HEK293 (cell line): ENCODE data around the gene PPARG.

Experiments
- CTCF ChIA-PET: fragments of 350-600 bp; formaldehyde crosslinking; extraction: SDS; loops from one replicate; lab custom pipeline; 2021; ENCODE audit warnings: antibody characterized with exemption; lab: Yijun Ruan, JAX
- POLR2A ChIA-PET: fragments of 300-600 bp; formaldehyde crosslinking; extraction: SDS; loops from one replicate; lab custom pipeline; 2020; ENCODE audit warnings: antibody characterized with exemption, inconsistent platforms; lab: Yijun Ruan, JAX
- H3K27ac ChIP-seq: fragments of 200-500 bp; sonication (Bioruptor generic); 2 replicates; pipeline ENCODE4 v1.5.1; 2014; ENCODE audit warnings: low read depth, low read length, control low read depth, inconsistent platforms; ENCODE audit errors: extremely low read depth
- H3K36me3 ChIP-seq, 2 experiments: fragments of 200-500 bp in 1 of 2; sonication (Bioruptor generic) in 1 of 2; 1 replicate in 1 of 2; 2 replicates in 1 of 2; pipeline ENCODE4 v1.5.1; 2014 to 2017; ENCODE audit warnings: inconsistent platforms in 2 of 2, low read length in 2 of 2; ENCODE audit not compliant: control insufficient read depth in 2 of 2, insufficient read depth in 1 of 2
- H3K4me1 ChIP-seq: fragments of 200-500 bp; sonication (Bioruptor generic); 2 replicates; pipeline ENCODE4 v1.5.1; 2014; ENCODE audit warnings: mild to moderate bottlenecking, low read length, inconsistent platforms; ENCODE audit not compliant: control insufficient read depth, insufficient read depth
- H3K4me3 ChIP-seq: 2 replicates; pipeline ENCODE4 v1.5.1; 2011; ENCODE audit warnings: low read depth, mild to moderate bottlenecking, control low read depth, low read length, moderate library complexity
- H3K9me3 ChIP-seq: fragments of 200-500 bp; sonication (Bioruptor generic); 2 replicates; pipeline ENCODE4 v1.5.1; 2014; ENCODE audit warnings: low read depth, low read length, inconsistent platforms; ENCODE audit not compliant: control insufficient read depth, insufficient read depth
- CTCF ChIP-seq: fragments of 450-650 bp; formaldehyde crosslinking; IDR thresholded peaks from 2 replicates; pipeline ENCODE4 v1.5.1; 2016; ENCODE audit warnings: missing biosample characterization, missing genetic modification characterization
- ELK4 ChIP-seq: IDR thresholded peaks from 2 replicates; pipeline ENCODE4 v1.6.1; 2011; ENCODE audit warnings: mild to moderate bottlenecking, low read depth, low read length, borderline replicate concordance
- GLIS1 ChIP-seq: fragments of 450-650 bp; formaldehyde crosslinking; IDR thresholded peaks from 2 replicates; pipeline ENCODE4 v1.5.1; 2016; ENCODE audit warnings: missing biosample characterization, missing genetic modification characterization
- PBX3 ChIP-seq: sonication (generic); formaldehyde crosslinking; IDR thresholded peaks from 2 replicates; pipeline ENCODE4 v1.8.1; 2022; ENCODE audit warnings: mild to moderate bottlenecking, moderate library complexity, missing genetic modification reagents
- REPIN1 ChIP-seq: fragments of 450-650 bp; formaldehyde crosslinking; IDR thresholded peaks from 2 replicates; pipeline ENCODE4 v1.5.1; 2017; ENCODE audit warnings: missing biosample characterization, missing genetic modification characterization, low read depth
- SCRT1 ChIP-seq: fragments of 450-650 bp; formaldehyde crosslinking; IDR thresholded peaks from 2 replicates; pipeline ENCODE4 v1.5.1; 2016; ENCODE audit warnings: missing biosample characterization, missing genetic modification characterization, borderline replicate concordance
- ZIC2 ChIP-seq: fragments of 450-650 bp; formaldehyde crosslinking; IDR thresholded peaks from 2 replicates; pipeline ENCODE4 v1.5.1; 2016; ENCODE audit warnings: missing biosample characterization, missing genetic modification characterization
- ZNF10 ChIP-seq: fragments of 450-650 bp; formaldehyde crosslinking; IDR thresholded peaks from 2 replicates; pipeline ENCODE4 v1.5.1; 2017; ENCODE audit warnings: missing biosample characterization, missing genetic modification characterization
- ZNF114 ChIP-seq: fragments of 450-650 bp; formaldehyde crosslinking; IDR thresholded peaks from 2 replicates; pipeline ENCODE4 v1.5.0; 2017; ENCODE audit warnings: missing biosample characterization, missing genetic modification characterization
- ZNF132 ChIP-seq: fragments of 450-650 bp; formaldehyde crosslinking; IDR thresholded peaks from 2 replicates; pipeline ENCODE4 v1.5.1; 2017; ENCODE audit warnings: missing biosample characterization, missing genetic modification characterization, borderline replicate concordance
- ZNF146 ChIP-seq: fragments of 450-650 bp; formaldehyde crosslinking; IDR thresholded peaks from 2 replicates; pipeline ENCODE4 v1.5.1; 2016; ENCODE audit warnings: missing biosample characterization, missing genetic modification characterization
- ZNF324 ChIP-seq: fragments of 450-650 bp; formaldehyde crosslinking; IDR thresholded peaks from 2 replicates; pipeline ENCODE4 v1.5.1; 2016; ENCODE audit warnings: missing biosample characterization, missing genetic modification characterization
- ZNF394 ChIP-seq: fragments of 450-650 bp; formaldehyde crosslinking; IDR thresholded peaks from 2 replicates; pipeline ENCODE4 v1.5.1; 2016; ENCODE audit warnings: missing biosample characterization, missing genetic modification characterization, mild to moderate bottlenecking, moderate library complexity, borderline replicate concordance
- ZNF48 ChIP-seq: fragments of 450-650 bp; formaldehyde crosslinking; IDR thresholded peaks from 2 replicates; pipeline ENCODE4 v1.5.1; 2016; ENCODE audit warnings: missing biosample characterization, missing genetic modification characterization
- ZNF555 ChIP-seq: fragments of 450-650 bp; formaldehyde crosslinking; conservative IDR thresholded peaks from 2 replicates; pipeline ENCODE4 v1.5.1; 2017; ENCODE audit warnings: missing biosample characterization, mild to moderate bottlenecking, missing genetic modification characterization, inconsistent platforms
- ZNF558 ChIP-seq: fragments of 450-650 bp; formaldehyde crosslinking; IDR thresholded peaks from 2 replicates; pipeline ENCODE4 v1.5.1; 2016; ENCODE audit warnings: missing biosample characterization, missing genetic modification characterization
- ZNF596 ChIP-seq: fragments of 450-650 bp; IDR thresholded peaks from 2 replicates; pipeline ENCODE4 v1.5.0; 2018; ENCODE audit warnings: missing biosample characterization, mild to moderate bottlenecking, missing genetic modification characterization, moderate library complexity
- ZNF670 ChIP-seq: fragments of 450-650 bp; formaldehyde crosslinking; IDR thresholded peaks from 2 replicates; pipeline ENCODE4 v1.5.1; 2016; ENCODE audit warnings: missing biosample characterization, missing genetic modification characterization, low read depth
- ZNF692 ChIP-seq: fragments of 450-650 bp; formaldehyde crosslinking; IDR thresholded peaks from 2 replicates; pipeline ENCODE4 v1.5.1; 2016; ENCODE audit warnings: missing biosample characterization, missing genetic modification characterization
- ZNF837 ChIP-seq: fragments of 450-650 bp; formaldehyde crosslinking; IDR thresholded peaks from 2 replicates; pipeline ENCODE4 v1.5.1; 2016; ENCODE audit warnings: missing biosample characterization, missing genetic modification characterization
- TF ChIP-seq, protein P1 (sequence below): fragments of 450-650 bp; formaldehyde crosslinking; IDR thresholded peaks from 2 replicates; pipeline ENCODE4 v1.5.1; 2016; ENCODE audit warnings: missing biosample characterization, missing genetic modification characterization, low read depth

Gene PPARG

GRCh38 chr3:12460127-12460526, 171.3 kb downstream of the PPARG start (continued):
- no peak for TF ChIP-seq CTCF (tag by site-specific recombination)
- no peak for TF ChIP-seq ZNF10 (tag by site-specific recombination)
- no peak for TF ChIP-seq ZNF555 (tag by site-specific recombination)

DNA sequence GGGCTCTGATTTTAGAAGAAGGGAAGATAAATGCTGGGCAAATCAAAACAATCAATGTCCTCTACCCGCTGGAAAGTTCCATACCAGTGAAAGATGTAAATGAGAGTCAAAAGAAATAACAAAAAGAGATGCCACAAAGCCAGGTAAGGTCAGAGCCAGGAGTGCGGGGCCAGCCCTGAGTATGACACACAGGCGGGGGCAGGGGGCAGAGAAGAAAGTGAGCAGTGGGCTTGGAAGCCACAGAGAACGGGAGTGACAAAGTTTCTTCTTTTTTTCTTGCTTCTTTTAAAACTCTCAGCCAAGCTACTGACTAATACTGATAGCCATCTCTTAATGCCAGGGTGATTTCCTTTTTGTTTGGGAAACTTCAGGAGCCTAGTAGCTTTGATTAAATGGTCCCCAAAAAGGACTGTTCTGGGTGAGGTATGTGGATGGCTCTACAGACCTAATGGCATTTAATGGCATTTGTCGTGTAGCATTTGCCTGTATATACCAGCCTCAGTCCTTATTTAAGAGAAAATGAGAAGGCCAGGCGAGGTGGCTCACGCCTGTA, 172.3 kb downstream of the PPARG start:
- H3K4me1 ChIP-seq = no peaks in the 10 kb centered on the region
- ChIA-PET CTCF (interaction anchor here (1.1 kb wide), 1 partner anchor 19 kb away, joined by 3 read pairs; no protein-coding TSS in a partner anchor), POLR2A (interaction anchor here (0.5 kb wide), 1 partner anchor 1032 kb away, joined by 5 read pairs; no protein-coding TSS in a partner anchor)
- TF ChIP-seq ZNF132 (tag by site-specific recombination) = no peak
- no peak for TF ChIP-seq ZNF670
- TF ChIP-seq REPIN1 (tag by site-specific recombination) = no peak
- no peak for TF ChIP-seq ZNF394 (tag by site-specific recombination)
- TF ChIP-seq ELK4 = no peak
- no peak for TF ChIP-seq ZNF324 (tag by site-specific recombination)
- no peak for TF ChIP-seq SCRT1 (tag by site-specific recombination)
- TF ChIP-seq, protein P1, sequence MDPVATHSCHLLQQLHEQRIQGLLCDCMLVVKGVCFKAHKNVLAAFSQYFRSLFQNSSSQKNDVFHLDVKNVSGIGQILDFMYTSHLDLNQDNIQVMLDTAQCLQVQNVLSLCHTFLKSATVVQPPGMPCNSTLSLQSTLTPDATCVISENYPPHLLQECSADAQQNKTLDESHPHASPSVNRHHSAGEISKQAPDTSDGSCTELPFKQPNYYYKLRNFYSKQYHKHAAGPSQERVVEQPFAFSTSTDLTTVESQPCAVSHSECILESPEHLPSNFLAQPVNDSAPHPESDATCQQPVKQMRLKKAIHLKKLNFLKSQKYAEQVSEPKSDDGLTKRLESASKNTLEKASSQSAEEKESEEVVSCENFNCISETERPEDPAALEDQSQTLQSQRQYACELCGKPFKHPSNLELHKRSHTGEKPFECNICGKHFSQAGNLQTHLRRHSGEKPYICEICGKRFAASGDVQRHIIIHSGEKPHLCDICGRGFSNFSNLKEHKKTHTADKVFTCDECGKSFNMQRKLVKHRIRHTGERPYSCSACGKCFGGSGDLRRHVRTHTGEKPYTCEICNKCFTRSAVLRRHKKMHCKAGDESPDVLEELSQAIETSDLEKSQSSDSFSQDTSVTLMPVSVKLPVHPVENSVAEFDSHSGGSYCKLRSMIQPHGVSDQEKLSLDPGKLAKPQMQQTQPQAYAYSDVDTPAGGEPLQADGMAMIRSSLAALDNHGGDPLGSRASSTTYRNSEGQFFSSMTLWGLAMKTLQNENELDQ = no peak
- no peak for TF ChIP-seq ZNF558 (tag by site-specific recombination)
- no peaks in the 10 kb centered on the region for H3K36me3 ChIP-seq
- H3K4me3 ChIP-seq = no peak overlapping the region
- H3K9me3 ChIP-seq = no peaks in the 10 kb centered on the region
- no peak overlapping the region for H3K27ac ChIP-seq

GRCh38 chr3:12462159-12462947, 173.5 kb downstream of the PPARG start:
- Histone ChIP-seq H3K4me3 (no peak overlapping the region), H3K4me1 (no peaks in the 10 kb centered on the region), H3K36me3 (no peaks in the 10 kb centered on the region), H3K9me3 (no peaks in the 10 kb centered on the region), H3K27ac (no peak overlapping the region)
- CTCF ChIA-PET = interaction anchor here (1.1 kb wide), 1 partner anchor 18 kb away, joined by 3 read pairs; no protein-coding TSS in a partner anchor
- POLR2A ChIA-PET = no interaction called here
- TF ChIP-seq ELK4 = no peak
- TF ChIP-seq ZNF114 (tag by site-specific recombination) = no peak
- no peak for TF ChIP-seq ZNF596 (tag by site-specific recombination)
- 0 out of 2 replicates have a peak, but pooled peaks have one; percentile 20 for TF ChIP-seq ZNF692 (tag by site-specific recombination)
- TF ChIP-seq ZNF48 (tag by site-specific recombination) = no peak
- TF ChIP-seq PBX3 (CRISPR knock-in tag) = no peak
- TF ChIP-seq ZNF837 (tag by site-specific recombination) = no peak
- TF ChIP-seq GLIS1 = peak; percentile 67; the same call in 1 of the 2 replicates
- TF ChIP-seq ZNF146 (tag by site-specific recombination) = no peak
- TF ChIP-seq ZIC2 = peak; percentile 92
